Measurements from ENCODE around the gene PDIA5. TPM values are rescaled to one million over a fixed set of nuclear protein-coding genes. Genes with fewer than 3 reads are reported as not detected.

PDIA5 gene
- total RNA-seq, 1 experiment from 2014 or later, result 50.8 TPM

DNA sequence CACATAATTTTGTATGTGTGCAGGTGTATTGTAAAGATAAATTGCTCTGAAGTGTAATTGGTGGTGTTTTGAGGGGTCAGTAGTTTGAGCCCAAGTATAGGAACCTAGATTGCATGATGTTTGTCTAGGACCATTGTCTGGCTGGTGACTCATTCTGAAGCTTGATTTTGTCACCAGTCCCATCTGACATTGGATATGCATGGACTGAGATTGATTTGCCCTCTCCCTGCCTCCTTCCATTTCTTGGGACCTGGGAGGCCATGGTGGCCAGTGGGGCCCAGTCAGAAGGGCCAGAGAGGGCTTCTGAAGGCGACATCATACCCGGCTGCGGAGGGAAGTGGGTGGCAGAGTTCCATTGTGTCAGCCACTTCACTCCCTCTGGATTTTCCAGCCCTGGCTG is 62.3 kb downstream of the PDIA5 start:
- Histone ChIP-seq H2AFZ (ENCODE audit: low read depth, low read length, poor library complexity, severe bottlenecking) (no peak overlapping the region), H3K9me3 (ENCODE audit: control insufficient read depth in 1 of 2, insufficient read depth in 1 of 2, low read depth in 1 of 2, low read length in 2 of 2) (no peaks in the 10 kb centered on the region), H3K27me3 (ENCODE audit: insufficient read depth, low read length) (no peaks in the 10 kb centered on the region), H3K9me2 (ENCODE audit: insufficient read depth) (no peaks in the 10 kb centered on the region), H3K9ac (ENCODE audit: low read length) (no peak overlapping the region), H4K20me1 (ENCODE audit: insufficient read depth) (no peaks in the 10 kb centered on the region), H3K79me2 (ENCODE audit: insufficient read depth, low read length) (no peaks in the 10 kb centered on the region), H3K36me3 (ENCODE audit: control insufficient read depth in 1 of 2, insufficient read depth in 2 of 2, low read length in 2 of 2) (peaks cover 39 to 42% of the 10 kb centered on the region in 2 experiments; a peak in 3 of 4 replicates), H3K4me1 (ENCODE audit: control insufficient read depth in 1 of 2, insufficient read depth in 2 of 2, low read length in 2 of 2) (no peaks in the 10 kb centered on the region), H3K4me3 (replicated peaks in 1 of 2; ENCODE audit: low read depth in 1 of 2, low read length in 2 of 2) (no peak overlapping the region), H3K4me2 (ENCODE audit: low read length) (no peak overlapping the region), H3K27ac (ENCODE audit: low read depth, low read length) (no peak overlapping the region)
- no TSS peak for BruUV-seq (replicated peaks)
- no peak for TF ChIP-seq ZFX (IDR thresholded peaks at IDR 0.05)
- no peak for TF ChIP-seq EGR1 (IDR thresholded peaks at IDR 0.05; ENCODE audit: low read depth)
- no peak for TF ChIP-seq POLR2AphosphoS5 (IDR thresholded peaks at IDR 0.05; ENCODE audit: low read depth, low read length)
- no peak for TF ChIP-seq EZH2 (IDR thresholded peaks at IDR 0.05)
- TF ChIP-seq EZH2phosphoT487 (IDR thresholded peaks at IDR 0.05; ENCODE audit: borderline replicate concordance), result no peak
- TF ChIP-seq MAX (IDR thresholded peaks at IDR 0.05), result no peak
- TF ChIP-seq TCF7L2 (IDR thresholded peaks at IDR 0.05; ENCODE audit: borderline replicate concordance, extremely low read depth, insufficient read depth, insufficient read length), result no peak
- TF ChIP-seq SIN3A (IDR thresholded peaks at IDR 0.05; ENCODE audit: low read depth), result no peak
- TF ChIP-seq YY1 (IDR thresholded peaks at IDR 0.05; ENCODE audit: extremely low read depth, insufficient replicate concordance, low read depth, low read length), result no peak
- no peak for TF ChIP-seq SRF (IDR thresholded peaks at IDR 0.05; ENCODE audit: low read depth)
- no peak for TF ChIP-seq SP1 (IDR thresholded peaks at IDR 0.05; ENCODE audit: low read depth)
- TF ChIP-seq POLR2A (IDR thresholded peaks at IDR 0.05; ENCODE audit: borderline replicate concordance, extremely low read depth, insufficient read depth, insufficient read length), result no peak
- TF ChIP-seq, protein P1, sequence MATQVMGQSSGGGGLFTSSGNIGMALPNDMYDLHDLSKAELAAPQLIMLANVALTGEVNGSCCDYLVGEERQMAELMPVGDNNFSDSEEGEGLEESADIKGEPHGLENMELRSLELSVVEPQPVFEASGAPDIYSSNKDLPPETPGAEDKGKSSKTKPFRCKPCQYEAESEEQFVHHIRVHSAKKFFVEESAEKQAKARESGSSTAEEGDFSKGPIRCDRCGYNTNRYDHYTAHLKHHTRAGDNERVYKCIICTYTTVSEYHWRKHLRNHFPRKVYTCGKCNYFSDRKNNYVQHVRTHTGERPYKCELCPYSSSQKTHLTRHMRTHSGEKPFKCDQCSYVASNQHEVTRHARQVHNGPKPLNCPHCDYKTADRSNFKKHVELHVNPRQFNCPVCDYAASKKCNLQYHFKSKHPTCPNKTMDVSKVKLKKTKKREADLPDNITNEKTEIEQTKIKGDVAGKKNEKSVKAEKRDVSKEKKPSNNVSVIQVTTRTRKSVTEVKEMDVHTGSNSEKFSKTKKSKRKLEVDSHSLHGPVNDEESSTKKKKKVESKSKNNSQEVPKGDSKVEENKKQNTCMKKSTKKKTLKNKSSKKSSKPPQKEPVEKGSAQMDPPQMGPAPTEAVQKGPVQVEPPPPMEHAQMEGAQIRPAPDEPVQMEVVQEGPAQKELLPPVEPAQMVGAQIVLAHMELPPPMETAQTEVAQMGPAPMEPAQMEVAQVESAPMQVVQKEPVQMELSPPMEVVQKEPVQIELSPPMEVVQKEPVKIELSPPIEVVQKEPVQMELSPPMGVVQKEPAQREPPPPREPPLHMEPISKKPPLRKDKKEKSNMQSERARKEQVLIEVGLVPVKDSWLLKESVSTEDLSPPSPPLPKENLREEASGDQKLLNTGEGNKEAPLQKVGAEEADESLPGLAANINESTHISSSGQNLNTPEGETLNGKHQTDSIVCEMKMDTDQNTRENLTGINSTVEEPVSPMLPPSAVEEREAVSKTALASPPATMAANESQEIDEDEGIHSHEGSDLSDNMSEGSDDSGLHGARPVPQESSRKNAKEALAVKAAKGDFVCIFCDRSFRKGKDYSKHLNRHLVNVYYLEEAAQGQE (IDR thresholded peaks at IDR 0.05; ENCODE audit: low read depth), result no peak
- no peak for TF ChIP-seq ZNF274 (IDR thresholded peaks at IDR 0.05; ENCODE audit: low read depth, low read length)
- no peak for TF ChIP-seq CBX3 (IDR thresholded peaks at IDR 0.05; ENCODE audit: low read depth)
- TF ChIP-seq RAD21 (IDR thresholded peaks at IDR 0.05; ENCODE audit: low read depth), result no peak
- TF ChIP-seq, protein P2, sequence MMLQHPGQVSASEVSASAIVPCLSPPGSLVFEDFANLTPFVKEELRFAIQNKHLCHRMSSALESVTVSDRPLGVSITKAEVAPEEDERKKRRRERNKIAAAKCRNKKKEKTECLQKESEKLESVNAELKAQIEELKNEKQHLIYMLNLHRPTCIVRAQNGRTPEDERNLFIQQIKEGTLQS (IDR thresholded peaks at IDR 0.05), result no peak
- POLR2A ChIA-PET, result no interaction called here
- ATAC-seq (no peak), DNase-seq (ENCODE audit: low read depth, low spot score) (no peak)
- RAD21 ChIA-PET (ENCODE audit: low non-redundant PET in 1 of 2, low total read pairs in 2 of 2, uncharacterized antibody in 2 of 2, unreplicated experiment in 2 of 2), result no interaction called here
- CTCF ChIA-PET, result no interaction called here
- intact Hi-C loops (cut with micrococcal nuclease), result no loop called here

All from HCT116 (cell line).